Gastrocnemius medialis (tissue), 4 donors: Measurements from ENCODE around the gene GRM3. TPM values are rescaled to one million over a fixed set of nuclear protein-coding genes. Genes with fewer than 3 reads are reported as not detected.

Experiments used
- ATAC-seq, 2 donors: fragments of 150-250 bp; one replicate each; pipeline ENCODE4 v1.9.1; 2016
- DNase-seq, 2 donors: peaks; one replicate each; pipeline ENCODE4 v3.0.0-alpha.2; 2019
- H3K27ac ChIP-seq, 4 donors: fragments of 200-600 bp; sonication (generic); 1 replicate in 1 of 4; 2 replicates in 3 of 4; pipeline ENCODE4 v1.5.1; 2016 to 2018; ENCODE audit warnings: mild to moderate bottlenecking in 2 of 4, moderate library complexity in 1 of 4
- H3K27me3 ChIP-seq, 3 donors: fragments of 200-600 bp; sonication (generic) in 2 of 3; 1 replicate in 1 of 3; 2 replicates in 2 of 3; pipeline versions ENCODE4 v1.5.1 to v1.6.0; 2016 to 2019; ENCODE audit warnings: mild to moderate bottlenecking in 1 of 3, moderate library complexity in 1 of 3
- H3K36me3 ChIP-seq, 2 donors: fragments of 200-600 bp; sonication (generic) in 1 of 2; one replicate each; pipeline ENCODE4 v1.5.1; 2017 to 2018
- H3K4me1 ChIP-seq, 2 donors: fragments of 200-600 bp; sonication (generic) in 1 of 2; one replicate each; pipeline ENCODE4 v1.5.1; 2016 to 2017; ENCODE audit warnings: mild to moderate bottlenecking in 2 of 2
- H3K4me3 ChIP-seq, 4 donors: fragments of 200-600 bp; sonication (generic) in 3 of 4; 1 replicate in 1 of 4; 2 replicates in 3 of 4; pipeline ENCODE4 v1.5.1; 2016 to 2019; ENCODE audit warnings: mild to moderate bottlenecking in 2 of 4
- H3K9me3 ChIP-seq, 3 donors: fragments of 200-600 bp; sonication (generic) in 2 of 3; 1 replicate in 1 of 3; 2 replicates in 2 of 3; pipeline ENCODE4 v1.5.1; 2016 to 2019
- POLR2A ChIP-seq, 2 donors: fragments of 450-650 bp; IDR thresholded peaks; one replicate each; pipeline ENCODE4 v1.6.1; 2017; ENCODE audit warnings: antibody characterized with exemption in 2 of 2, mild to moderate bottlenecking in 2 of 2, moderate library complexity in 2 of 2
- in situ Hi-C, 4 donors: fragments of 200-750 bp; cut with MboI; loops; one replicate each; pipeline versions ENCODE4 v1.15.0 to v1.8.0; 2017; ENCODE audit warnings: low sequenced_read_pairs in 4 of 4
- intact Hi-C: fragments of 100-400 bp; cut with DNase I; formaldehyde crosslinking; loops from one replicate; pipeline ENCODE4 v1.15.1; 2023; ENCODE audit warnings: low total_unique reads
- total RNA-seq, 4 donors: library from RNA; depleted of rRNA; stranded (reverse); fragments of >200 nt; gene quantifications; one replicate each; pipeline versions ENCODE4 v1.1.0 to v1.2.3, GENCODE V29; 2016
- TF ChIP-seq, protein P1 (sequence below), 5 experiments: fragments of 450-650 bp in 3 of 5; fragments of 200-600 bp in 2 of 5; sonication (generic) in 2 of 5; IDR thresholded peaks in 4 of 5; conservative IDR thresholded peaks in 1 of 5; 1 replicate in 4 of 5; 2 replicates in 1 of 5; pipeline ENCODE4 v1.5.1; 2016 to 2019; ENCODE audit warnings: antibody characterized with exemption in 5 of 5, mild to moderate bottlenecking in 3 of 5, moderate library complexity in 3 of 5

Gene GRM3
- total RNA-seq, 4 donors from 2014 or later, result not detected

DNA sequence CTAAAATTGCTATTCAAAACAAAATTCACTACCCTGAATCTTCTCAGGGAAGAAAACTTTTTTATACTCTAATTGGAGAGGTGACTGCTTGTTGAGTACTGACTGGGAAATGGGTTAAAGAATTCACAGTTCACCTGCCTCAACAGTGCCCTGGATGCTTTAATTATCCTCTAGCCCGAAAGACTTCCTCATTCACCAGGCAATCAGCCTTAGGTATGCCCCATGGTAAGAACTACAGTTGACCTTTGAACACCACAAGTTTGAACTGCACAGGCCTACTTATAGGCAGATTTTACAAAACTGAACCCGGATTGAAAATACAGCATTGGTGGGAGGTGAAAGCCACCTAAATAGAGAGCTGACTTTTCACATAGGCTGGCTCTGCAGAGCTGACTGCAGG is 240.4 kb downstream of the GRM3 start:
- H3K27me3 ChIP-seq, result no peaks in the 10 kb centered on the region
- H3K4me3 ChIP-seq, result no peak overlapping the region
- no peak for ATAC-seq
- no peaks in the 10 kb centered on the region for H3K9me3 ChIP-seq
- DNase-seq, result no peak
- TF ChIP-seq, protein P1, sequence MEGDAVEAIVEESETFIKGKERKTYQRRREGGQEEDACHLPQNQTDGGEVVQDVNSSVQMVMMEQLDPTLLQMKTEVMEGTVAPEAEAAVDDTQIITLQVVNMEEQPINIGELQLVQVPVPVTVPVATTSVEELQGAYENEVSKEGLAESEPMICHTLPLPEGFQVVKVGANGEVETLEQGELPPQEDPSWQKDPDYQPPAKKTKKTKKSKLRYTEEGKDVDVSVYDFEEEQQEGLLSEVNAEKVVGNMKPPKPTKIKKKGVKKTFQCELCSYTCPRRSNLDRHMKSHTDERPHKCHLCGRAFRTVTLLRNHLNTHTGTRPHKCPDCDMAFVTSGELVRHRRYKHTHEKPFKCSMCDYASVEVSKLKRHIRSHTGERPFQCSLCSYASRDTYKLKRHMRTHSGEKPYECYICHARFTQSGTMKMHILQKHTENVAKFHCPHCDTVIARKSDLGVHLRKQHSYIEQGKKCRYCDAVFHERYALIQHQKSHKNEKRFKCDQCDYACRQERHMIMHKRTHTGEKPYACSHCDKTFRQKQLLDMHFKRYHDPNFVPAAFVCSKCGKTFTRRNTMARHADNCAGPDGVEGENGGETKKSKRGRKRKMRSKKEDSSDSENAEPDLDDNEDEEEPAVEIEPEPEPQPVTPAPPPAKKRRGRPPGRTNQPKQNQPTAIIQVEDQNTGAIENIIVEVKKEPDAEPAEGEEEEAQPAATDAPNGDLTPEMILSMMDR (IDR thresholded peaks at IDR 0.05 in 4 of 5, conservative IDR thresholded peaks at IDR 0.05 in 1 of 5), result no peak
- TF ChIP-seq POLR2A (IDR thresholded peaks at IDR 0.05), result no peak
- no peaks in the 10 kb centered on the region for H3K4me1 ChIP-seq
- no peak overlapping the region for H3K27ac ChIP-seq
- intact Hi-C loops, result no loop called here
- in situ Hi-C loops, result no loop called here
- no peaks in the 10 kb centered on the region for H3K36me3 ChIP-seq

- Histone ChIP-seq H3K4me3 (no peak overlapping the region), H3K4me1 (no peaks in the 10 kb centered on the region), H3K36me3 (no peaks in the 10 kb centered on the region), H3K9me3 (no peaks in the 10 kb centered on the region), H3K27ac (no peak overlapping the region), H3K27me3 (no peaks in the 10 kb centered on the region)
- intact Hi-C loops (no loop called here), in situ Hi-C loops (no loop called here)
- ATAC-seq, result no peak
- DNase-seq, result no peak
- TF ChIP-seq, protein P1 (IDR thresholded peaks at IDR 0.05 in 4 of 5, conservative IDR thresholded peaks at IDR 0.05 in 1 of 5), result no peak
- TF ChIP-seq POLR2A (IDR thresholded peaks at IDR 0.05), result no peak
These were observed 245.8 kb downstream of the GRM3 start for GRCh38 chr7:86889501-86889900.

DNA sequence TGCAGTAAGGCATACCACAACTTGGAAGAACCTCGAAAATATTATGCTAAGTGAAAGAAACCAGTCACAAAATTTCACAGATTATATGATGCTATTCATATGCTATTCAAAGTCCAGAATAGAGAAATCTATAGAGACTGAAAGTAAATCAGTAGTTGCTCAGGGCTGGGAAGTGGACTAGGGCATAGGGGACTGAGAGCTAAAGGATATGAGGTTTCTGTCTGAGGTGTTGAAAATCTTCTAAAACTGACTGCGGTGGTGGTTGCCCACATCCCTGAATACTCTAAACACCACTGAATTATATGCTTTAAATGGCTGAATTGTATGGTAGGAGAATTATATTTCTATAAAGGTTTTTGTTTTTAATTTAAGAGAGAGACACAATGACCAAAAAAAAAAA is 254.5 kb downstream of the GRM3 start:
- TF ChIP-seq, protein P1 (IDR thresholded peaks at IDR 0.05 in 4 of 5, conservative IDR thresholded peaks at IDR 0.05 in 1 of 5), result no peak
- no peak for TF ChIP-seq POLR2A (IDR thresholded peaks at IDR 0.05)
- DNase-seq, result no peak
- intact Hi-C loops (no loop called here), in situ Hi-C loops (no loop called here)
- Histone ChIP-seq H3K4me1 (no peaks in the 10 kb centered on the region), H3K9me3 (no peaks in the 10 kb centered on the region), H3K27me3 (no peaks in the 10 kb centered on the region), H3K4me3 (no peak overlapping the region), H3K27ac (no peak overlapping the region), H3K36me3 (no peaks in the 10 kb centered on the region)
- ATAC-seq, result no peak

DNA sequence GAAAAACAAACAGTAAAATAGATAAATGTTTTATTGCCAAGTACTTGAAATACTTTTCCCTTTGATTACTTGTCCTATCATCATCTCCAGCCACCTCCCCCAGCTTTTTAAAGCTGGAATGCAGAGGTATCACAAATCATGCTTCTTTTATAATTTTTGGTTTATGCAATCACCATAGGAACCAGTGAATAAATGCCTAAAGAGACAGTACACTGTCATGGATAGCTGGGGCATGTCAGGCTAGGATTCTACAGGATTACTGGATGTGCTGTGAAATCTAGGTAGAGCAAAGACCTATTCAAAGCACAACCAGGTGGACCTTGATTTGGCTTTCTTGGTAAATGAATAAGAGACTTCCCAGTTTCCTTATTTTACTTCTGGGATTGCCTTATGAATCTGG is 257.2 kb downstream of the GRM3 start:
- TF ChIP-seq POLR2A (IDR thresholded peaks at IDR 0.05), result no peak
- Histone ChIP-seq H3K9me3 (no peaks in the 10 kb centered on the region), H3K27ac (no peak overlapping the region), H3K27me3 (no peaks in the 10 kb centered on the region), H3K4me3 (no peak overlapping the region), H3K4me1 (no peaks in the 10 kb centered on the region), H3K36me3 (no peaks in the 10 kb centered on the region)
- DNase-seq (no peak), ATAC-seq (no peak)
- in situ Hi-C loops (no loop called here), intact Hi-C loops (no loop called here)

- ATAC-seq (no peak), DNase-seq (no peak)
- no peak overlapping the region for H3K27ac ChIP-seq
- no peaks in the 10 kb centered on the region for H3K9me3 ChIP-seq
- no peaks in the 10 kb centered on the region for H3K27me3 ChIP-seq
- TF ChIP-seq POLR2A (IDR thresholded peaks at IDR 0.05), result no peak
- TF ChIP-seq, protein P1 (IDR thresholded peaks at IDR 0.05 in 4 of 5, conservative IDR thresholded peaks at IDR 0.05 in 1 of 5), result peak in 2 of 5 experiments; percentile 12 to 24
- H3K36me3 ChIP-seq, result no peaks in the 10 kb centered on the region
- H3K4me1 ChIP-seq, result no peaks in the 10 kb centered on the region
- in situ Hi-C loops, result no loop called here
- no peak overlapping the region for H3K4me3 ChIP-seq
- intact Hi-C loops, result no loop called here
These were observed 261.5 kb downstream of the GRM3 start for GRCh38 chr7:86904949-86905834.
